Muscle of leg (tissue), 11 donors: ENCODE measurements around the gene SAP30BP. TPM values are rescaled to one million over a fixed set of nuclear protein-coding genes. Genes with fewer than 3 reads are reported as not detected.

Experiments used
- DNase-seq: peaks from one replicate; pipeline ENCODE4 v3.0.0; 2013
- H3K27ac ChIP-seq: one replicate; pipeline ENCODE4 v1.5.1; 2013; ENCODE audit warnings: mild to moderate bottlenecking, low read length, control low read depth
- H3K27me3 ChIP-seq: one replicate; pipeline ENCODE4 v1.6.1; 2013; ENCODE audit warnings: low read length; ENCODE audit not compliant: control insufficient read depth, insufficient read depth
- H3K36me3 ChIP-seq: one replicate; pipeline ENCODE4 v1.6.1; 2013; ENCODE audit warnings: low read length; ENCODE audit not compliant: control insufficient read depth, insufficient read depth
- H3K4me1 ChIP-seq: one replicate; pipeline ENCODE4 v1.6.1; 2013; ENCODE audit warnings: low read length; ENCODE audit not compliant: control insufficient read depth, insufficient read depth
- H3K4me3 ChIP-seq: one replicate; pipeline ENCODE4 v1.5.1; 2013; ENCODE audit warnings: low read length, control low read depth
- H3K9me3 ChIP-seq: replicated peaks from 2 replicates; pipeline ENCODE4 v1.6.1; 2013; ENCODE audit warnings: low read depth, low read length; ENCODE audit not compliant: control insufficient read depth
- WGBS: methylation state at CpG from one replicate; pipeline ENCODE4 v1.1.5; 2013; ENCODE audit warnings: missing lambda C conversion rate; ENCODE audit not compliant: insufficient coverage; 5-methylcytosine and 5-hydroxymethylcytosine counted together
- polyA plus RNA-seq, 8 donors: library from polyadenylated mRNA; unstranded; fragments of 120-200 nt; gene quantifications; one replicate each; pipeline versions ENCODE4 v1.2.1 to v1.2.3, GENCODE V29; 2013; ENCODE audit warnings: inconsistent platforms in 1 of 8, low replicate concordance in 1 of 8; ENCODE audit not compliant: insufficient read length in 8 of 8, insufficient read depth in 1 of 8
- total RNA-seq: library from RNA; stranded (reverse); fragments of 120-200 nt; gene quantifications from one replicate; pipeline ENCODE4 v1.2.4, GENCODE V29; 2013

SAP30BP gene
- total and polyA plus RNA-seq, 9 donors, result 63.7 to 80.1 (median 77.1) TPM

DNA sequence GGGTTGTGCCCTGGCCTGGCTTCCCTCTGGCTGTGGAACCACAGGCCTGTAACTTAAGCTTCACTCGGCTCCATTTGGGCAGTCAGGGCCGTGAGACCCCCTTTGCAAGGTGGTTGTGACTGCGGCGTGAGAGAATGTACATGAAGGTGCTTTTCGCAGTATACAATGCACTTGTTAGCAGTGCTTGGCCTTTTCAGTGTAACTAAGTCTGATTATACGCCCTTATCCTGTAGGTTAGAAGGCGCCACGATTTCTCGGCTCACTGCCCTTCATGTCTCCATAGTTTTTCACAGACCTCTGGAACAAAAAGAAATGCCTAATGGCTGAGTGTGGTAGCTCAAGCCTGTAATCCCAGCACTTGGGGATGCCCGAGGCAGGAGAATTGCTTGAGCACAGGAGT lies 13.3 kb downstream of the SAP30BP start:
- Histone ChIP-seq H3K9me3 (no peaks in the 10 kb centered on the region), H3K27me3 (no peaks in the 10 kb centered on the region), H3K36me3 (peaks cover 45% of the 10 kb centered on the region), H3K4me1 (peaks cover 14% of the 10 kb centered on the region), H3K4me3 (no peak overlapping the region), H3K27ac (no peak overlapping the region)
- 97% methylated on average over 9 of the region's 10 CpGs for WGBS
- DNase-seq, result no peak

DNA sequence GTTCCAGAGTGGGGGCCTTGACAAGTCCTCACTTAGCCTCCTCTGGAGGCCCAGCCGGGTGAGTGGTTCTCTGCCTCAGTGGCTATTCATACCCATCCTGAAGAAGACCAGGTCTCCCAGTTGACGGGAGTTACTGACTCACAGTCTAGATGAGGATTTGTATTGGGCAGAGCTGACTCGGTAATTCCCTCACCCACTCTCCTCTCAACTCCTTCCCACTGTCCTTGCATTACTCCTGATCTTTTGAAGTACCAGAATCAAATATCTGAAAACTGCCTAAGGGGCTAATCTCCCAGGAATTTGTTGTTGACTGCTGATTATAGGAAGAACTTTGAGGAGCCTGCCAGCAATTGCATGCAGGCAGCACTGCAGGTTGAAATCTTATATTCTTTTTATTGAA lies 14.2 kb downstream of the SAP30BP start:
- WGBS, result 100% methylated on average over 1 of the region's 3 CpGs
- Histone ChIP-seq H3K27ac (no peak overlapping the region), H3K9me3 (no peaks in the 10 kb centered on the region), H3K27me3 (no peaks in the 10 kb centered on the region), H3K4me3 (no peak overlapping the region), H3K36me3 (peaks cover 43% of the 10 kb centered on the region), H3K4me1 (peaks cover 16% of the 10 kb centered on the region)
- DNase-seq, result no peak

DNA sequence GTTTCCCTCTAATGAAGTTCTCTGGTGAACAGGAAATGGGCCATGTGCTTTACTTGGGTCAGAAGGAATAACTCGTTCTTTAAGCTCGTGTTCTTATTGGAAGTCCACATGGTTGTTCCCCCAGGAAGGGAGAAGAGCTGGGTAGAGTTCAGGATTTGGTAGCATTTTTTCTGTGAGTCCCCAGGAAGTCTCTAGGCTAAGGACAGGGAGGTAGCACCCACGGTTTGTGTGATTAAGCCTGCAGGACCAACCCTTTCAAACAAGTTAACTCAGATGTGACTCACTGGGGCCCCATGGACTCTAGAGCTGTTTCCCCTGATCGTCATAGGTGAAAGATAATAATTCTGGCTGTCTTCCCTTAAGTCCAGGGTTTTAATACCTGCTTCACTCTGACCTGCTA lies 16.4 kb downstream of the SAP30BP start:
- no peak for DNase-seq
- Histone ChIP-seq H3K4me1 (peaks cover 29% of the 10 kb centered on the region), H3K27ac (no peak overlapping the region), H3K27me3 (no peaks in the 10 kb centered on the region), H3K36me3 (peaks cover 37% of the 10 kb centered on the region), H3K4me3 (no peak overlapping the region), H3K9me3 (no peaks in the 10 kb centered on the region)
- WGBS, result 96% methylated on average over 3 of the region's 4 CpGs

DNA sequence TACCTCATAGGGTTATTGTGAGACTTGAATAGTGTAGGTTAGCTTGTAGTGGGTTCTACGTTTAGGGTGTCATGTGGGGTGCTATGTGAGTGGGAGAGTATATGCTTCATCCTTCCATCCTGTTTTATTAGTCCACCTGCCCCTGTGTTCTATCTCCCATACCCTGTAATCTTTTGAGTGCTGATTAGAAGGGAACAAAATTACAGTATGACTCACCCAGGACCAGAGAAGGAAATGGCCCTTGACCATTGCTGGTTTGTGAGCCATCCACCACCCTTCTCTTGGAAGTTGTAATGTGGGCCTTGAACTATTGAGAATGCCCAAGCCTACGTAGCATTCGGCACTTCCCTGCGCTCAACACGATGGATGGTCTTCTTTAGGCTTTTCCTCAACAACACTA lies 17.1 kb downstream of the SAP30BP start:
- no peak for DNase-seq
- H3K4me3 ChIP-seq, result no peak overlapping the region
- H3K36me3 ChIP-seq, result peaks cover 35% of the 10 kb centered on the region
- no peaks in the 10 kb centered on the region for H3K9me3 ChIP-seq
- WGBS, result no CpG with 5 or more reads among the region's 5 CpGs
- H3K27me3 ChIP-seq, result no peaks in the 10 kb centered on the region
- H3K4me1 ChIP-seq, result peaks cover 31% of the 10 kb centered on the region
- no peak overlapping the region for H3K27ac ChIP-seq

DNA sequence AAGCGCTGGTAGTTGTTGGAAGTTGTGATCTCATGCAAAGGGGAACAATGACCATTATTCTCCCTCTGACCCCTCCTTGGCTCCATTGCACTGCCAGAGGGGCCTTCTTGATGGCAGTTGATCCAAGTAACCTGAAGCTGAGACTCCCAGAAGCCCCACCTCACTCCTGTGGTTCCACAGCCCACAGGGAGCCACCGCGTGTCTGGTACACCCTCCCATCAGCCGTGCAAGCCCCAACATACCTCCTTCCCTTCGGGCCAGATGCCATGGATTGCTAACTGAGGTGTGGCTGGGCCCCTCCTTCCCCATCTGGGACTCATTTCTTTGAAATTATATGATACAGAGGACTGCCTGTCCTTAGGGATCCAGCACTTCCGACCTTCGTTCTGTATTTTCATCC lies 17.8 kb downstream of the SAP30BP start:
- peak; percentile 22 for DNase-seq
- H3K27me3 ChIP-seq, result no peaks in the 10 kb centered on the region
- no peaks in the 10 kb centered on the region for H3K9me3 ChIP-seq
- WGBS, result 54% methylated on average over 3 of the region's 7 CpGs
- H3K36me3 ChIP-seq, result peaks cover 29% of the 10 kb centered on the region
- H3K27ac ChIP-seq, result peak overlapping the region; percentile 61
- peaks cover 31% of the 10 kb centered on the region for H3K4me1 ChIP-seq
- H3K4me3 ChIP-seq, result no peak overlapping the region

DNA sequence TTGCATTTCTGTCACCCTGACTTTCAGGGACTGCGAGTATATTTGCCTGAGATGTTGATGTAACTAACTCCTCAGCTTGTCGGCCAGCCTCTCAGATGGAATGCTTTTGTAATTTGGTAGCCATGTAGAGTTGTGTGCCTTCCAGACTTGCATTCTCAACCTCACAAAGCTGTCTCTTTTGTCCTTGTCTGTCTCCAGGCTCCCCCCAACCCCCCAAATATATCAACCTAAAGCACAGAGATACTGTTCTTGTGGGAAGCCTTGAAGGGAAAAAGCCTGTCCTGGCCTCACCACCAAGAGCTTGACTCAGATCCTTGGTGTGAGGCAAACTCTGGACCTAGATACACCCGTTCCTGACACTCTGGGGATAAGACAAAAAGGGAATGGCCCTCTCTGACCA lies 18.4 kb downstream of the SAP30BP start:
- Histone ChIP-seq H3K27ac (peak overlapping the region; percentile 61), H3K36me3 (peaks cover 28% of the 10 kb centered on the region), H3K4me1 (peaks cover 31% of the 10 kb centered on the region), H3K9me3 (no peaks in the 10 kb centered on the region), H3K27me3 (no peaks in the 10 kb centered on the region), H3K4me3 (no peak overlapping the region)
- DNase-seq, result no peak
- no CpG with 5 or more reads among the region's 3 CpGs for WGBS

DNA sequence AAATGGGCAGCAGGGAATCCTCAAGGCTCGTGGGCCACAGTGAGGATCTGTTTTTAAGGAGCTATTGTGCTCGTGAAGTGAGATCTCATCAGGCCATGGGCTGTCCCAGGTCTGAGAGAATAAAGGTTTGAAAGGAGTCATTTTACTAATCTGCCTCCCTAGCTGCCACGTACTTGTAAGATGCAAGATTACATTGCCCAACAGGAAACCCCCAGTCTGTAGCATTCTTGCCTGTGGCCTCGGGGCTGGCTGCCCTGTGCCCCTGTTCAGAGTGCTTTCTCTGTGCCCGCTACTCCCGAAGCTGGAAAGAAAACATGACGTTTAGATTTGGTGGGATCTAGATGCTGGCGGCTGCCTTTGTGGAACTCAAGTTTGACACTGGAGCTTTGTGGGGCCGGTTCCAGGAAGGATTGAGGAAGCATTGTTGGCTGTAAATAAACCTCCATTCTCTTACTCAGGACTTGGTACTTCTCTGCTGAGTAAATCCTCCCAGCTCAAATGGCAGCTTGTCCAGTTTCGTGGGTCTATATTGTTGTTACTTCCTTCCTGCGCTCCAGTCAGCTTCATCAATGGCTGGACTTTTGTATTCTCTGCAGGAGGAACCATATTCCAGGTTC lies 21.2 kb downstream of the SAP30BP start:
- Histone ChIP-seq H3K4me1 (peaks cover 53% of the 10 kb centered on the region), H3K4me3 (no peak overlapping the region), H3K36me3 (peaks cover 40% of the 10 kb centered on the region), H3K27ac (peak overlapping the region; percentile 59), H3K27me3 (no peaks in the 10 kb centered on the region), H3K9me3 (no peaks in the 10 kb centered on the region)
- DNase-seq, result peak; percentile 26
- WGBS, result 86% methylated on average over 8 of the region's 11 CpGs

DNA sequence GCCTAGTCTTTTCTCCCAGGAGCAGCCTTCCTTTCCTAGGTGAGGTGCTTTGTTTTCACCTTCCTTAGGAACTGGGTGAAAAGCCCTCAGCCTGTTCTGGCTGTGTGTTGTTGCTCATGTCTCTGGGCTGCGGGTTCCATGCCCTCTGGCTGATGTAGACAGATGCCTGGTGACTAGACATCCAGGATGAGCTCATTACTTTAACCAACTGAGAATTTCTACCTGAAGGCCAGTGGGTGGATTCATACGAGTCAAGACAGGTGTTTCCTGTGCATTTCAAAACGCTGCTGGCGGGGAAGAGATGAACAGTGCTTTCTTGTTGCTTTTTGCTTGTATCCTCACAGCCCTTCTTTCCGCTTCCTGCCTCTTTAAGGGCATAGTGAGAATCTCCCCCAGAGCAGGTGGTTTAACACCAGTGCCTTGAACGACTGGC lies 22.3 kb downstream of the SAP30BP start:
- no peaks in the 10 kb centered on the region for H3K27me3 ChIP-seq
- peaks cover 43% of the 10 kb centered on the region for H3K36me3 ChIP-seq
- H3K27ac ChIP-seq, result no peak overlapping the region
- H3K9me3 ChIP-seq, result no peaks in the 10 kb centered on the region
- no peak for DNase-seq
- 69% methylated on average over 5 of the region's 6 CpGs for WGBS
- H3K4me1 ChIP-seq, result peaks cover 61% of the 10 kb centered on the region
- H3K4me3 ChIP-seq, result no peak overlapping the region

DNA sequence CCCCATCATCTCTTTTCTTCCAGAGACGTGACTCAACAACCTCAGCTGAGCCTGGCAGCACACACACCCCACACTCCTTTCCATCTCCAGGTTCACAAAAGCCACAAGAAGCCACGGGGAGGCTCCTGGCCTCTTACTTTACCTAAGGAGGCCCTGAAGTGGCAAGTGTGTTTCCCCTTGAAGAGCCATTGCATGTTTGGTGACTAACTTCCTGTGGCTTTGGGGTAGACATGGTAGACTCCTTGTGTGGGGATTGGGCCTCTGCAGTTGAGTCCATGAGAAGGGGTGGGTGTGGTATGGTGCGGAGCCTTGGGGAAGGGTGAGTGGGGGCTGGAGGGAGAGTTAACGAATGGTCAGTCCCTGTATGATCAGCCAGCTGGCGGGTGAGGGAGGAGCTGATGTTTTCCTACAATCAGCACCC lies 24.2 kb downstream of the SAP30BP start:
- Histone ChIP-seq H3K4me1 (peaks cover 68% of the 10 kb centered on the region), H3K4me3 (no peak overlapping the region), H3K27ac (peak overlapping the region; percentile 10), H3K9me3 (no peaks in the 10 kb centered on the region), H3K36me3 (peaks cover 44% of the 10 kb centered on the region), H3K27me3 (no peaks in the 10 kb centered on the region)
- no peak for DNase-seq
- 79% methylated on average over 2 of the region's 5 CpGs for WGBS

DNA sequence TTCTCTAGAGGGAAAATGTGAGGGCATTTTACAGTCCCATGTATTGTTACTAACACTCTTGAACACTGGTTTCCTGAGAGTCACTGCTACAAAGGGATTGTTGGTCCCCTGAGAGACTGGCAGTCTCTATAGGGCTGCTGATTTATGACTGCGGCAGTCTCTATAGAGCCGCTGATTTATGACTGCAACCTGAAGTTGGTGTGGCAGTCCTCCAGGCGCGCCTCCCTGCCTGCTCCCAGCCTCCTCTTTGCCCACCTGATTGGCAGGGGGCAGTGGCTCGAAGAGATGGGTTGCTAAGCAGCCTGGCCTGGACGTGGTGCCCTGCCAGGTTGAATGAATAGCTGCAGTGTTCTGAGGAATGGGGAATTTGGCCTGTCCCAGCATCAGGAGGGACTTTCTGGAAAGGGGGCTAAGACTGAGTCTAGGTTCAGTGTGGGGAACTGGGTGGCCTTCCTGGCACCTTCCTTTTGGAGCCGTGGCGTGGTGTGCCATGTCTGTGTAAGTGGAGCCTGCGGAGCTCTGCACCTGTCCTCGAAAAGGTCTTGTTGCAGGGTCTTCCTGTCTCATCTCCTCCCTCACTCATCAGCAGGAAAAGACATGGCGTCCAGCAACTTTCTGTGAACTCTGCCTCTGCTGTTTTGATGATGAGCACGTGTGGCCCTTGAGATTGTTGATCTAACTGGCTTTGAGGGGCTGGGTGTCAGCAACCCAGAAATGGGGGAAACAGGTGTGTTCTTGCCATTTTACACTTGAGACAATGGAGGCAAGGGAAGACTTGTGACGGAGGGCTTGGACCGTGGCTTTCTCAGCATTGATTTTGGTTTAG lies 24.9 kb downstream of the SAP30BP start:
- no peak for DNase-seq
- H3K4me1 ChIP-seq, result peaks cover 70% of the 10 kb centered on the region
- H3K9me3 ChIP-seq, result no peaks in the 10 kb centered on the region
- 78% methylated on average over 7 of the region's 14 CpGs for WGBS
- H3K27me3 ChIP-seq, result no peaks in the 10 kb centered on the region
- no peak overlapping the region for H3K4me3 ChIP-seq
- no peak overlapping the region for H3K27ac ChIP-seq
- peaks cover 44% of the 10 kb centered on the region for H3K36me3 ChIP-seq
